Measurements from ENCODE around the gene IL36RN. TPM values are rescaled to one million over a fixed set of nuclear protein-coding genes. Genes with fewer than 3 reads are reported as not detected.
A peak's percentile ranks its signal among the peaks of the same experiment; 100 is the strongest.

The IL36RN gene
- total and polyA plus RNA-seq, 2 donors from 2014 or later = not detected

GRCh38 chr2:113076954-113077669, 18.1 kb downstream of the IL36RN start:
- no peak for FAIRE-seq
- intact Hi-C loops (cut with DNase I) = no loop called here
- no peak overlapping the region for H3K27ac ChIP-seq (ENCODE audit: low read depth in 2 of 2, low read length in 2 of 2)
- TF ChIP-seq CTCF (IDR thresholded peaks at IDR 0.05; ENCODE audit: borderline replicate concordance, extremely low read depth, insufficient read depth) = no peak
- no peaks in the 10 kb centered on the region for H3K4me1 ChIP-seq (ENCODE audit: control insufficient read depth in 2 of 3, insufficient read depth in 2 of 3, low read depth in 1 of 3, low read length in 3 of 3)
- H3K4me3 ChIP-seq (ENCODE audit: low read length in 3 of 3) = no peak overlapping the region
- no peaks in the 10 kb centered on the region for H3K9me3 ChIP-seq (ENCODE audit: control insufficient read depth in 2 of 3, insufficient read depth in 1 of 3, low read length in 3 of 3)
- no peaks in the 10 kb centered on the region for H3K36me3 ChIP-seq (ENCODE audit: control insufficient read depth in 2 of 3, insufficient read depth in 3 of 3, low read length in 3 of 3)
- no peak overlapping the region for H3K9ac ChIP-seq (ENCODE audit: low read length in 3 of 3)
- no peaks in the 10 kb centered on the region for H3K27me3 ChIP-seq (ENCODE audit: control insufficient read depth, insufficient read depth, low read length)
- DNase-seq = no peak

- Histone ChIP-seq H3K36me3 (ENCODE audit: control insufficient read depth in 2 of 3, insufficient read depth in 3 of 3, low read length in 3 of 3) (no peaks in the 10 kb centered on the region), H3K9me3 (ENCODE audit: control insufficient read depth in 2 of 3, insufficient read depth in 1 of 3, low read length in 3 of 3) (no peaks in the 10 kb centered on the region), H3K4me1 (ENCODE audit: control insufficient read depth in 2 of 3, insufficient read depth in 2 of 3, low read depth in 1 of 3, low read length in 3 of 3) (no peaks in the 10 kb centered on the region), H3K27me3 (ENCODE audit: control insufficient read depth, insufficient read depth, low read length) (no peaks in the 10 kb centered on the region), H3K4me3 (ENCODE audit: low read length in 3 of 3) (no peak overlapping the region), H3K27ac (ENCODE audit: low read depth in 2 of 2, low read length in 2 of 2) (no peak overlapping the region), H3K9ac (ENCODE audit: low read length in 3 of 3) (no peak overlapping the region)
- TF ChIP-seq CTCF (IDR thresholded peaks at IDR 0.05; ENCODE audit: borderline replicate concordance, extremely low read depth, insufficient read depth) = no peak
- DNase-seq (no peak), FAIRE-seq (no peak)
- intact Hi-C loops (cut with DNase I) = no loop called here
Measured at GRCh38 chr2:113077921-113078320, 18.9 kb downstream of the IL36RN start.

- Histone ChIP-seq H3K9ac (ENCODE audit: low read length in 3 of 3) (no peak overlapping the region), H3K4me1 (ENCODE audit: control insufficient read depth in 2 of 3, insufficient read depth in 2 of 3, low read depth in 1 of 3, low read length in 3 of 3) (no peaks in the 10 kb centered on the region), H3K9me3 (ENCODE audit: control insufficient read depth in 2 of 3, insufficient read depth in 1 of 3, low read length in 3 of 3) (no peaks in the 10 kb centered on the region), H3K36me3 (ENCODE audit: control insufficient read depth in 2 of 3, insufficient read depth in 3 of 3, low read length in 3 of 3) (no peaks in the 10 kb centered on the region), H3K4me3 (ENCODE audit: low read length in 3 of 3) (no peak overlapping the region), H3K27ac (ENCODE audit: low read depth in 2 of 2, low read length in 2 of 2) (no peak overlapping the region), H3K27me3 (ENCODE audit: control insufficient read depth, insufficient read depth, low read length) (no peaks in the 10 kb centered on the region)
- FAIRE-seq (no peak), DNase-seq (peak in 1 of 5 donors; percentile 13)
- intact Hi-C loops (cut with DNase I) = no loop called here
- no peak for TF ChIP-seq CTCF (IDR thresholded peaks at IDR 0.05; ENCODE audit: borderline replicate concordance, extremely low read depth, insufficient read depth)
Measured at GRCh38 chr2:113078350-113078839, 19.4 kb downstream of the IL36RN start.
